HG02798 (cell line): ENCODE data around the gene MZT2B.
"Not testable (repeated sequence)": the region's sequence is repeated elsewhere in the genome, so short reads cannot be mapped to it uniquely, and the experiment has no call there.

Experiments used
- ATAC-seq: cut with Tn5 transposase; IDR thresholded peaks from one replicate; pipeline ENCODE4 v1.9.1; 2021; ENCODE audit warnings: mild to moderate bottlenecking; ENCODE audit not compliant: unreplicated experiment, poor library complexity

MZT2B gene

GRCh38 chr2:130152136-130152815 lies 29.8 kb upstream of the MZT2B start:
- not testable (repeated sequence) for ATAC-seq

- ATAC-seq: no peak
Observed at GRCh38 chr2:130152816-130153595, 29.1 kb upstream of the MZT2B start.

DNA sequence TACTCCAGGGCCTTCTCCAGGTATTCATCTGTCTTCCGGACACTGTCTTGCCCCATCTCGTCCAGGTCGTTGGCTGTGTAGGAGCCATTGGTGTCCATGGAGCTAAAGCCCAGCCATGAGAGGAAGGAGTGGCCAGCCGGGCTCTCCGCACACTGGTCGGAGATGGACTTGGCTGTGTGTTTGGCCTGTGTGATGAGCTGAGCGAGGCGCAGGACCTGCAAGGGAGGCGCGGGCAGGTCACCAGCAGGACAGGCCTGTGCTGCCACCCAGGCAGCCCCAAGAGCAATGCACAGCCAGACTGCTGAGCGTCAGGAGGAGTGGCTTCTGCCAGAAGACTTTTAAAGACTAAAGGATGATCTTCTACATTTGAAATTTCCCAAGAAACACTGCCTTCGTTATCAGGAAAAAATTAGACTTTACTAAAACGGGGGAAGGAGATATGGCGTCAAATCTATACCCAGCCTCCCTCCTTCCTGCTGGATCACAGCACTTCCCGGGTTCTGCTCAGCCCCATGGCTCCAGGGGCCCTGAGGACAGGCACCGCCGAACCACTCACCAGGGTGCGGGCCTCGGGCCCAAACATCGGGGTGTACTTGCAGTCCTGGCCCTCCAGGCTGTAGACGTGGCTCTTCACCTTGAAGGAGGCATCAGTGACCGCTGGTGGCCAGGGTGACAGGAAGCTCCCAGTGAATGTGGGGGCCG lies 28.2 kb upstream of the MZT2B start:
- ATAC-seq: not testable (repeated sequence)

DNA sequence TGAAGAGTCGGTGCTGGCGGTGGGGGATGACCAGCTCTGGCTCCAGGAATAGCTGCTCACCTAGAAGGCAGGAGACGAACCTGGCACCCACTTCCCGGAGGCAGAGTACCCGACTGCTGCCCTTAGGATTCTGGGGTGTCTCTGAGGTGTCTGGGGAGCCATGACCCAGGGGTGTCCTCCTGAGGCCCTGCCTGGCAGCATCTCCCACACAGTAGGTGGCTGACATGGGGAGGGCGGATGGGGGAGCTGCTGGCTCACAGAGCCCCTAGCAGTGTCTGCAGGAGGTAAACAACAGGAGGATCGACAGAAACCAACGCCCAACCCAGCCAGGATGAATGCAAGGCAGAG lies 27.7 kb upstream of the MZT2B start:
- ATAC-seq: not testable (repeated sequence)

- no peak for ATAC-seq
Observed at GRCh38 chr2:130154773-130155765, 27.0 kb upstream of the MZT2B start.

DNA sequence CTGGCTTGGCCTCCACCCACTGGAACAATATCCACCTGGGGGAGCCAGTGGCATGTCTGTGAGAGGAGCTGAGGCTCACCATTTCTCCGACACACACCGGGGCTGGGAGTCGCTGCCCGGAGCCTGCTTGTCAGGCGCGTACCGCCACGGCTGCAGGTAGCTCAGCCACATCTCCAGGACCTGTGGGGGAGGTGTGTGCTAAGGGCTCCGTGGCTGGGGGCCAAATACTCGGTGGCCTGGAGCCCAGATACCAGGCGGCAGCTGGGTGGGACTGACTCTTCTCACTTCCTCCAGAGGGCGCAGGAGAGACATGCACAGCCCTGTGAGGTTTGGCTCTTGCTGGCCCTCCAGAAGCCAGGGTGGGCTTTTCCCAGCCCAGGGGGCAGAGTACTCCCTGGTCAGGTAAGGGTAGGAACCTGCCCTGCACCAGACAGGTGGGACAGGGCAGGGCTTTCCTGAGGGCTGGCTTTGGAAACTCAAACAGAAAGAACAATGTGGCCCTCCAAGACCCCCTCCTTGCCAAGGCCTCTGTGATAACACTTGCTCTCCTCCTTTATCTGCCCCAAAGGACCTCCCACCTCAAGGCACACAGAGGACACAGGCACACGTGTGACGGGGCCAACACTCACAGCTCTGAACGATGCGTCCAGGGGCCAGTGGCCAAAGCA lies 26.0 kb upstream of the MZT2B start:
- ATAC-seq: not testable (repeated sequence)

GRCh38 chr2:130156624-130157004 lies 25.4 kb upstream of the MZT2B start:
- no peak for ATAC-seq

GRCh38 chr2:130157354-130157753 lies 24.7 kb upstream of the MZT2B start:
- ATAC-seq: peak; percentile 48

DNA sequence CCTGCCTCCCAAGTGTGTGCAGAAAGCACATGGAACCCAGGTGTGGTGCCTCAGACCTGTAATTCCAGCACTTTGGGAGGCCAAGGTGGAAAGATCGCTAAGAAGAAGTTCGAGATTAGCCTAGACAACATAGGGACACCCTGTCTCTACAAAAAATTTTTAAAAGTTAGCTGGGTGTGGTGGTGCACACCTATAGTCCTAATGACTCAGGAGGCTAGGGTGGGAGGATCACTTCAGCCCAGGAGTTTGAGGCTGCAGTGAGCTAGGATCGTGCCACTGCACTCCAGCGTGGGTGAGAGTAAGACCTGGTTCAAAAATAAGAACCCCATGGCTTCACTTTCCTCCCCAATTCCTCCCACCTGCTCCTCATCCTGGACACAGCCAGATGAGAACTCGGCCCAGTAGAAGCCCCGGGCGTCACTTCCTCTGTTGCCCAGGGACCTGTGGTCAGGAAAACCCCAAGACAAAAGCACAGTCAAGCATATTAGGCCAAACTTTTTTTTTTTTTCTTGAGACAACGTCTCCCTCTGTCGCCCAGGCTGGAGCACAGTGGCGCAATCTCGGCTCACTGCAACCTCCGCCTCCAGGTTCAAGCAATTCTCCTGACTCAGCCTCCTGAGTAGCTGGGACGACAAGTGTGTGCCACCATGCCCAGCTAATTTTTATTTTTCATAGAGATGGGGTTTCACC lies 24.1 kb upstream of the MZT2B start:
- peak; percentile 85 for ATAC-seq

GRCh38 chr2:130158631-130159030 lies 23.4 kb upstream of the MZT2B start:
- no peak for ATAC-seq

- ATAC-seq: not testable (repeated sequence)
Observed at GRCh38 chr2:130159376-130159775, 22.7 kb upstream of the MZT2B start.

GRCh38 chr2:130160131-130160530 lies 21.9 kb upstream of the MZT2B start:
- no peak for ATAC-seq

DNA sequence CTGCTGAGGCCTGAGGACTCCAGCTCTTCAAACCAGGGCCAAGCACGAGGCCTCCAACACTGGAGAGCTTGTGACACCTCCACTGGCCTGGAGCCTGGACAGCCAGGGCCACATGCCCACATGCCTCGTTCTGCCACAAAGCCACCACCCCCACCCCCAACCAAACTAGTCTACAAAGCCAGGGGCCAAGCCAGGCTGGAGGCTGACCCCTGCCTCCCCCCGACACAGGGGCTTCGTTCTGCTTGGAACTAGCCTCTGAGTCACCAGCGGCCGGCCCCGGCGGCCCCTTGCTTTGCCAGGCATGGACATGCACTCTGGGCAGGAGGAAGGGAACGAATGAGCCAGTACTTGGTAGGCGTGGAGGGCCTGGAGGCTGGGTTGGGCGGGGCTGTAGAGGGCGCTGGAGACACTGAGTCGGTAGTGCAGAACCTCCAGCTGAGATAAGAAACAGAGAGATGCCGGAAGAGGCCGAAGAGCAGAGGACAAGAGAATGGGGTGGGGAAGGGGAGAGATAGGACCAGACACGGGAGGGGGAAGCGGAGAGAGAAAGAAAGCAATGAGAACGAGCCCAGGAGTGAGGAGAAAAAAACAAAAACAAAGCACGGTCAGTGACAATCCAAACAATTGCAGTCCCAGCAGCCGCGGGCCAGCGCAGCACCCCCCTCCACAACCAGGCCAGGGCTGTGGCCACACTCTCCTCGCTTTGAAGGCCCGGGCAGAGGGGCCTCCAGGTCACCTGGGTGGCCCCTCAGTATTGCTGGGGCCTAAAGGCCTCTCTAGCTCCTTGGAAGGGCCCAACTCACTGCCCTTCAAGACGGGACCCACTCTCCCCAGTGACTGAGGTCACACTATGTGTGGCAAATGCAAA lies 21.0 kb upstream of the MZT2B start:
- not testable (repeated sequence) for ATAC-seq

DNA sequence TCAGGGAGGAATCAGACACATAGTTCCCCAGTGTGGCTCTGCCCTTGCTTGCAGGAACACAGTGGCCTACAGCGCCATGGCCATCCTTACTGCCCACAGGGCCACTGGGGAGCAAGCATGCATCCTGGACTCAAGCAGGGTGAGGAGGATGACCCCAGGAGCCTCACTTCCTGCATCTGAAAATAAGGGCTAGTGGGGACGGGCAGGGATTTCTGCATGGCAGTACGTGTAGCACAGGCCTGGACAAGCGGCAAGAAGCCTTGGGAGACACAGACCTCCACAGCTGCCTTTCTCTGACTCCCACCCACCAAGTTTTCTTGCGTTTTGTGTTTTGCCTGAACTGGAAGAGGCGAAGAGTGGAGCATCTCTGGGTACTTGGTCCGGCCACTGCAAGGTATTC lies 19.6 kb upstream of the MZT2B start:
- ATAC-seq: not testable (repeated sequence)

DNA sequence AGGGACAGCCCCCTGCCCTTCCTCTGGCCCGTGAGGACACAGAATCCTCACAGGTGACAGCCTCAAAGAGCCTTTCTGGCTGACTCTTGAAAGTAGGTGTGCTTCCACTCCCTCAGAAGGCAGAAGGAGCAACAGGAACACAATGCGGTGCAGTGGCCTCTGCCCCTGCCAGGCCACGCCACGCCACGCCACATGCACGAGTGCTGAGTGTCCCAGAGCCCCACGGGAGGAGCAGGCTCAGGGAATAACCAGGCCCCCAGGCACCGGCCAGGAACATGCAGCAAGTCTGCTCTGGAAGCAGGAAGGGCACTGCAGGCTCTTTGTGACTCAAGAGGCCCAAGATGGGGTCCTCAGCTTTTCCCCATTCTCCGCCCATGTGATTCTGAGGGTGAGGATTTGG lies 19.1 kb upstream of the MZT2B start:
- no peak for ATAC-seq

DNA sequence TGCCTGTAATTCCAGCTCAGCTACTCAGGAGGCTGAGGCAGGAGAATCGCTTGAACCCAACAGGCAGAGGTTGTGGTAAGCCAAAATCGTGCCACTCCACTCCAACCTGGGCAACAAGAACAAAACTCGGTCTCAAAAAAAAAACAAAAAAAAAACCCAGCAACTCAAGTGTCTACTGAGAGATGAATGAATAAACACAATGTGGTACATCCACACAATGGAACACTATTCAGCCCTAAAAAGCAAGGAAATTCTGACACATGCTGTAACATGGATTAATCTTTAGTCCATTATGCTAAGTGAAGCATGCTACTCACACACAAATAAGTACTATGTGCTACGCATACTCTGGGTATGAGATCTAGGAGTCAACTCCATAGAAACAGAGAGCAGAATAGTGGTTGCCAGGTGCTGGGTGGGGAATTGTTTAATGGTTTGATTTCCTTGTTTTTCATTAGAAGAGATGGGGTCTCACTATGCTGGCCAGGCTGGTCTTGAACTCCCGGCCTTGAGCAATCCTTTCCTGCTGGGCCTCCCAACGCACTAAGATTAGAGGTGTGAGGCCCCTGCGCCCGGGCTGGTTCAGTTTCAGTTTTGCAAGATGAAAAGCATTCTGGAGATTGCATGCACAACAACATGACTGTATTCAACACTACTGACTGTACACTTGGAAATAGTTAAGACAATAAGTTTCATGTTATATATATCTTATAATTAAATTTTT lies 16.6 kb upstream of the MZT2B start:
- ATAC-seq: no peak

DNA sequence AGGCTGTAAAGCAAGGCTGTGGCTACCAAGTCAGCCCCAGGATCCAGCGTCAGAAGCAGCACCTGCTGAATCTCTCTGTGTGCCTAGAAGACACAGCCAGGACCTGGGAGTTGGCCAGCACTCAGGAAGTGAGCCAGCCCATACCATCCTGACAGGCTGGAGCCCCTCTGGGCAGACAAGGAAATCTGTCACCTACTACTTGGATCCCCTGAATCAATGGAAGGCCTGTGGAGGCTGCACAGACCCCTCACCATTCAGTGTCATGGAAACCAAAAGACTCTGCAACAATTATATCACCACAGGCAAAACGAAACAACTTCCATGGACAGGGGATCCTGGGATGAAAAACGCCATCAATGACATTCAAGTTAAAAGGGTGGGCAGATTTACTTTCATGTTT lies 15.5 kb upstream of the MZT2B start:
- not testable (repeated sequence) for ATAC-seq
